Measurements from ENCODE around the gene GRIA1.

Gene GRIA1

DNA sequence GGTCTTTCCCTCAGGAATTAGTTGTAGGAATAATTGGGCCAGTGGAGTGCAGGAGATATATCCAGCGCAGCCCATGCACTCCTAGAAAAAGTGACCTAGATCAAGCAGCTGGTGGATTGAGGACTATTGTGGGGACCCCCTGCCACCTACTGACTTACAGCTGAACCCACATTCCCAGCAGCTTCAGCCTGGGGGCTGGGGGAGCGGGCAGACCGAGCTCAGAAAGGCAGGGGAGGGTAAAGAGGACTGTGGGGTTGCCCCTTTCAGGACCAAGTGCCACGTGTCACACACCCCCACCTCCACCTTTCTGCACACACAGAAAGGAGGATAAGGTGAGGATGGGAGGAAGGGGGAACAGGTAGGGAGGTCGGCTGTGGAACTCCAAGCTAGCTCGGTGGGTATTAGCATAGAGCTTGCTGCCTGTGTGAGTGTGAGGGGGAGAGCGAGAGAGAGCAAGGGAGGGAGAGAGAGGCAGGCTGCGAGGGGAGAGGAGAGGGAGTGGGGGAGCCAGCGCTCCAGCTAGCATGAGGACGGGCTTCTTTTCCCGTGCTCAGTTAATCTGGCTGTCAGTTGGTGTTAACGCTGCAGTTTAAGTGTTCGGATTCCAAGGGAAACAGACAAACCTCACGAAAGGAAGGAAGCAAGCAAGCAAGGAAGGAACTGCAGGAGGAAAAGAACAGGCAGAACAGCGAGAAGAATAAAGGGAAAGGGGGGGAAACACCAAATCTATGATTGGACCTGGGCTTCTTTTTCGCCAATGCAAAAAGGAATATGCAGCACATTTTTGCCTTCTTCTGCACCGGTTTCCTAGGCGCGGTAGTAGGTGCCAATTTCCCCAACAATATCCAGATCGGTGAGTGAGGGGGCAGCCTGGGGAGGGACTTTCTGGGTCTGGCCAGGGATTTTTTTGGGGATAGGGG, at the start of gene GRIA1:
GRIA1 (plus strand) TSS at position 553 of the 920 bp plus-strand sequence.
- no peak for FAIRE-seq

DNA sequence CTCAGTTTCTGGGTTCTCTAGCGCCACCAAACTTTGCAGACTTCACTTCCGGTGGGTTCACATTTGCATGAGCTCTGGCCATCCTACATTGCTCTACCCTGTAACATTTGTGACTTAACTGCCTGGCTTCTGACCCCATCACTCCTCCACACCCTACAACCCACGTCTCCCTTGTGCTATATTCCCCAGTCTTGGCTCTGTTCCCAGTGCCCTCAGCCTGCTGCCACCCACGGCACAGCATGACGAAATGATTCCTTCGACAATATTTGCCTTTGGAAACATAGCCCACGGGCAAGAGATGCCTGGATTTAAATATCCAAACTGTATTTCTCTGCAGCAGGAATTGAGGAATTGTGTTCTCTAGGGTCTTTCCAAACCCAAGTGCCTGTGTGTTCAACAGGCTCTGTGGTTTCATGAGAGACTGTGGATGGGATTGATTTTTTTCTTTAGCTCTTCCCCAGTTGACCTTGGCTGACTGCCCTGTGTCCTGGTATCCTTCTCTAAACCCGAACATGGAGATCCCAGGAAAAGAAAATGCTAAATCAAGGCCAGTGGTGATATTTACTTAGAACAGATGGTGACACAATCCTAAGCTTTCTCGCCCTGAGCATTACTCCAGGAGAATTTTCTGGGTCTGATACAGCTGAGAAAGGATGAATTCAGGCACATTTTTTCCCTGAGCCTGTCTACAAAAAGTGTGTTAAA, 44.4 kb upstream of the GRIA1 start:
- FAIRE-seq = no peak

DNA sequence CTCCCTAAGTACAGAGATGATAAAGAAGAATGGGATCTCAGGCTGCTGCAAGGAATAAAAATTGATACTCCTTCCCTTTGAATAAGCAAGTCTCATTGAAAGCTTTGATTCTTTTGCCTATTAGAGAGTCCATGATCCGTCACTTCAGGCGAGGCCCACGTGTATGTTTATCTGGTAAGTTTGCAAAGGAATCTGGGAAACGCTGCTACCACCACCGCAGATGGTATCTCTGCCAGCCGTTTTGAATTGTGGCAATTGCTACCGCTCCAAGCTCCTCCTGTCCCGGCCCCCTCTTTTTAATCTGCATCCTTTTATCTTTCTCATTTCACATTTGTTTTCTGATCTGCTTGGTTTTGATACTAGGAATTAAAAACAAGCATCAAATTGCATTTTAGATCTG, 42.9 kb upstream of the GRIA1 start:
- no peak for FAIRE-seq

DNA sequence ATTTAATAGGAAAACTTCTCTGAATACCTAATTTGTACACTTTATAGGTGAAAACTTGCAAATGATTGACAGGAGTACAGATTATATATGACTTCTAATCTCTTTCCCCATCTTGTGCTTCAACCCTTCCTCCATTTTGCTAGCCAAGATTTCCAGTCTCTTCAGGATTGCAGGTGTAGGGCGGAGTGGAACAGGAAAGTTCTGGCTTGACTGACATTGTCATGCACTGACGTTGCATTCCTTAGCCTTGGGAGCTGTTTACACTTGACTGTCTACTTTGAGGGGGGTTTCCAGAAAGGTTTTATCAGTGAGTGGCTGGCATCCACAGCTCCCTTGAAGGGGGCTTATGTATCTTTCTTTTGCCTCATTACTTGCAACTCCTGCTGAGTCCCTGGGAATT, 34.1 kb upstream of the GRIA1 start:
- no peak for FAIRE-seq

DNA sequence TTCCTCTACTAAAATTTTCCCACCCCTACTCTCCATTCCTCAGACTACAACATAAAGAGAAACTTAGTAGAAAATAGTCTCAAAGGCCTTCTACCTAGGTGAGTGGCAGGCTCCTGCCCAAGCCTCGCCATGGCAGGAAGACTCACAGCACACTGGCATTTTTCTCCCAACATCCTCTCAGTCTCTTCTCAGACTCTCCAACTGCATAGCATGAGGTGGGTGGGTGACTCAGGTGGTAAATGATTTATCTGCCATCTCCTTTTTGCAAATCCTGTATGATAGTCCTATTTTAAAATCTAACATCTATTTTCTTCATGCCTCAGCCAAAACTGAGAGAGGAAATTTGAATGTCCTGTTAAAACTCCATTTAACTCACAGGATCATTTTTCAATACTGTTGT, 33.5 kb upstream of the GRIA1 start:
- no peak for FAIRE-seq

DNA sequence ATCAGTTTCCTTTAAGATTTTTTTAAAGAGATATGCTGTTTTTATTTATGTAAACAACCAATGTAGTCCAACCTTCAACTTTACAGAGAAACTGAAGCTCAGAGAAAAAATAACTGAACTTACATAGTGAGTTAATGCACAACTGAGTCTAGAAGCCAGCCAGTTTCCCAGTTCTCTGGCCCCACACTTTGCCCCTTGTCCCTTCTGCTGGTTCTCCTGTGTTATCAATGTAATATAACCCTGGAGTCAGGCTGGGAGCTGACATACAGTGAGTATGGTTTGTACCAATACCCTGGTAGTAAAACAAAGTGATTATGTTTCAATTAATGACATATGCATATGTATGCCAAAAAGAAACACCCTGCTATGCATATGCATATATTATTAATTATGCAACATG, 32.2 kb upstream of the GRIA1 start:
- no peak for FAIRE-seq

DNA sequence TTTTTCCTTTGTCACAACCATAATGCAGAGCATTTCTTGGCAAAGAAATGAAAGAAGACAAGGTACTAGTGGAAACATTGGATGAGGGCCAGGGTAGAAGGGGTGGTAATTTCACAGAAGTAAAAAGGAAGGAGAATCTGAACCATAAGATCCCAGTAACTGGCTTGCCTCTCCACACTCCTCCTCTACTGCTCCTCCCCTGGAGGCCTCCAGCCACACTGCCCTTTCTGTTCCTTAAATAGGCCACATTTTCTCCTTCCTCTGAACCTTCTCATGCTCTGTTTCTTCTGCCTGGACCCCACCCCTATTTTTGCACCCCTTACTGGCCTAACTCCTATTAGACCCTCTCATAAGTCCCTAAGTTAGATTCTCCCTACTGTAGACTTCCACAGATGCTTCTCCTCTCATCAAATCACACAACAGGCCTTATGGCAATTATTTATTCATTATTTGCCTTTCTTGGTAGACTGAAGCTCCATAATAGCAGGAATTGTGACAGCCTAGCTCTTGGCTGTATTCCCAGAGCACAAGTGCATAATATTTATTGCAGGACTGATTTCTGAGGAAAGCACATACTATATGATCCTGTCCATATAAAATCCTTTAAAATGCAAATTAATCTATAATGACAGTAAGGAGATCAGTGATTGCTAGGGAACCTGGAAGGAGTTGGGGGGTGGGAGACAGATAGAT, 31.3 kb upstream of the GRIA1 start:
- FAIRE-seq = no peak

DNA sequence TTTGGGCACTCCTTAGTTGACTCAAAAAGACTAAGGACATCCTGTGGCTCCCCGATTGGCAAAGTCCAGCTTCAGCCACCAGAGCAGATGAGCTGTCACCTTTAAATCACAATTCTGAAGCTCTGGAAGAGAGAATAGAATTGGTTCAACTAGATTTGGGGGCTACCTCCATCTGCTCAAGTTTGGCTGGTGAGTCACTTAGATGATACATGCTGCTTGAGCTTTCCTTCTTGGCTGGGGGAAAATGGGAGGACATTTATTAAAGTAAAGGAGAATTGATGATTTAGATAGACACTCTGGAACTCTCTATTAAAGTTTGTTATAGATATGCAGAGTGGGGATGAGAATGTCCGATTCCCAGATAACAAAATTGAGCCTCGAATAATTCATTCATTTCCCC, 30.0 kb upstream of the GRIA1 start:
- no peak for FAIRE-seq

DNA sequence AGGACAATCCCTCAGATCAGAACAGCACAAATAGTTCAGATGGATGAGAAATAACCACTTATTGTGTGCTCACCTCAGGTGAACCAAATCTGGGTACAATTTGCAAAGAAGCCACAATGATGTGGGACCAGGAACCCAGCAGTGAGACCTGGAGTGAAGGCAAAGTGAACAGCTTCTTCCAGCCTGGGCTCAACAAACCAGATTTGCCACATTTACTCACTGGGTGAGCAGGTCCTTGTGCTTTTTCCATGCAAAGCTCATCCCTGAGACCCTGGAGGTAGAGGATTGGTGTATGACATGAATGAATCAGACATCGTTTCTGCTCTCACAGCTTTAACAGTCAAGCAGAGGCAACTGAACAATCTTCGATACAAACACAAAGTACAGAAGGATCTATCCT, 29.1 kb upstream of the GRIA1 start:
- FAIRE-seq = no peak

DNA sequence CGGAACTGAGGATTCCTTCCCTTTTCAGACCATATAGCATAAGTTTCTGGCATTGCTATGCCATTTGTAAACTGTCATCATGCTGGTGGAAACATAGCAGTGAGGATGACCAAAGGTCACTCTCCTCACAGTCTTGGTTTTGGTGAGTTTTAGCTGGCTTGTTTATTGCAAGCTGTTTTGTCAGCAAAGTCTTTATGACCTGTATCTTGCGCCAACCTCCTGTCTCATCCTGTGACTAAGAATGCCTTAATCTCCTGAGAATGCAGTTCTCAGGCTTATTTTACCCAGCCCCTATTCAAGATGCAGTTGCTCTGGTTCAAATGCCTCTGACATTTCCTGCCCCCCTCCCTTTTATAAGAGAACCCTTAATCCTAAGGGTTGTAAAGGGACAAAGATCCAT, 26.7 kb upstream of the GRIA1 start:
- FAIRE-seq = no peak

DNA sequence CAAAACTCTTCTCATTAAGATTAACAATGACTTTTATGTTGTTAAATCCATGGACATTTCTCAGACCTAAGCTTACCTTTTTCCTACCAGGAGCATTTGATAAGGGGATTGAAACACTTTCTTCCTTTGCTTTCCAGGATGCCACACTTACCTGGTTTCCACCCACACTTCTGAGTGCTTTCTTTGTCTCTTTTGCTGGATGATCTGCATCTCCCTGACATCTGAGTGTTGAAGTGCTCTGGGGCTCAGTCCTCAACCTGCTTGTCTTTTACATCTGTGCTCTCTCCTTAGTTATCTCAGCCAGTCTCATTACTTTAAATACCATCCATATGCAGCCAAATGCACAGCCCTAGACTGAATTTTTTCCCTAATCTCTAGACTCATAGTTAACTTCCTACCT, 22.9 kb upstream of the GRIA1 start:
- FAIRE-seq = no peak

DNA sequence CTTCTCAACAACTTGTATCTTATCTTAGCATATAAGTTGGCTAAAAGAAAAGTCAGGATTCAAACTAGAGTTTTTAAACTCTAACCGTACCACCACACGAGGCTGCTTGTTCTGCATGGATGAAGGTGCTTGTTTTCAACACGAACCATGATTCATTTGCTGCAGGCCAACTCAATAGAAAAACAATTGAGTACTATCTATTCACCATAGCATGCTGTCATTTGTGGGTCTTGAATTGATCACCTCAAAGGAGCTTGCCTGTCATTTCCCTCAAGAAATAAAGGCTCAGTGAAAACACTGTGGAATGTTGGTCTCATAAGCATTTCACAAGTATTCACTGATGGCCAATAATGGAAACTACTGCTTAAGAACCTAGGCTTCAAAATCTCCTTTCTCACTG, 21.0 kb upstream of the GRIA1 start:
- no peak for FAIRE-seq

DNA sequence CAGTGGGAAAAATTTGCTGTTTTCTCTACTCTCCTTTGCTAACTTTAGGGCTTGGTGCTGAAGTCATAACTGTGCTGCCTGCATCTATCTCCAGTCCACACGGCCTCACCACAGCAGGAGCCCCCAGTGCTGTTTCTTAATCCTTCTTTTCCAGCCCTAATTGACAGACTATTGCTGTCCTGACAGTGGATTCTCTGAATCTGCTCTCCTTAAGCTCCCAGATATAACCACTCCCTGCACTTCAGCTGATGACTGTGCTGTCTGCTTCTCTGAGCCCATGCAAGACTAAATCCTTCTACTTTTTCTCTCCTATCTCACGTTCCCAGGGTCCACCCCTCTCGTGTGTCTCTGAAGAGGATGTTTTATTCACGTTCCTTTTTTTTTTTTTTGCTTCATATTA, 19.7 kb upstream of the GRIA1 start:
- no peak for FAIRE-seq

DNA sequence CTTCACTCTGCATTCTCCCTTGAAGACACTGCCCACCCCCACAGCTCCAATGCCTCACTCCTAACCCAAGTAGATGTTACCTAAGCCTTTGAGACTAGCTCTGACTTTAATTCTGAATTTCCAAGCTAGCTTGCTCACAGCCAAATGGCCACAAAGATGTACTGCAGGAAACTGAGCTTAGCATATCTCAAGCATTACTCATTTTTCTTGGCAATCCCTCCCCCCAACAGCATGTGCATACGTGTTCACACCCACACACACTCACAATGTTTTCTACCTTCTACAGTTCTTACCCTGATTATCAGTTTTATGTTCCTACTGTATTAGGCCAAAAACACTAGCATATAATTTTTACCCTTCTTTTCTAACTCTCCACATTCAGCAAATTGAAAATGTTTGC, 13.7 kb upstream of the GRIA1 start:
- no peak for FAIRE-seq

DNA sequence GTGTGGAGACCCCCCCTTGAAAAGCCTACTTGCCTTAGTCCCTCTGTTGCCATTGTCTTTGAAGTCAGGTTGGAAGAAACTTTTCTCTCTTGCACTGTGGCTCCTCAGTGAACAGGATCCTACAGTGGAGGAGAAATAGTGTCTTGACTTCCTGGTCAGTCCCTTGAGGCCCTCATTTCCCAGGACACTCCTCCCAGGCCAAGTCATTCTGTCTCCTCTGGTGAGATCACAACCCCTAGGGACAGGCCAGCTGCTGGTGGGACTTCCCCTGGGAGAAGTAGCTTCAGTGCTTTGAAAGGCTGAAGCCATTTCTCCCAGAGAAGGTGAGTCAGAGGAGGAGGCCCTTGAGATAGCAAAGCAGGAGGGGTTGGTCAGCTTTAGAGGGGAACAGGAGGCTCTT, 10.1 kb upstream of the GRIA1 start:
- FAIRE-seq = no peak

DNA sequence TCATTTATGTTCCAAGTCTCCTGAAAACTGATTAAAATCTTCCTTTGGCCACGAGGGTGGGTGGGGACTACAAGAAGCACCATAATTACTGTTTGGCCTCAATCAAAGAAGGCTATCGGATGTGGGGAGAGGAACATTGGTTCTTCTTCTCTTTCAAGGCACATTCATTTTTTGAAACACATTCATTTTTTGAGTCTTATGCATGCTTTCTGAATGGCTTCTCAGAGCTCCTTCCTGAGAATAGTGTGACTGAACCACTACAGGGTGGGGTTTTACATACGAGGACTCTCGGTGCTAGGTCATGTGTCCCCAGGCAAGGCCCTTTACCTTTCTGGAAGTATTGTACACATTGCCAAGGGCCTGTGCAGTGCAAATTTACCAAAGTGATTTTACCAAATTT, 7.0 kb upstream of the GRIA1 start:
- FAIRE-seq = no peak

DNA sequence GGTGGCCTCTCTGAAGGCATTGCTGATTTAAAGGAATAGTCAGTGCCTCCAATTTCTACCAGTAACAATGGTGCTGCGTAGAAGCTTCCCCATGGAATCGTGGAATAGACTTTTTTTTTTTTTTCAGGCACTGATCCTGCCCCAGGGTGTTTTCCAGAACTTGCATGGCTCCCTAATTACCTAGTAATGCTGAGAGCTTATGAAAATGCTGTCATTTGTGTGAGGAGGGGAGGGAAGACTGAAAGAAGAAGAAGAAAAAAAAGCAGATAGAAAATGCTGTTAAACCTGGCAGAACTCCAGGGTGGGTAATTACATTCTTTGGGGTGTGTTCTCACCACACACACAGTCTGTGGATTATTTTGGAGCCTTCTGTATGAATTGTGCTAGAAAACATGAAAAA, 4.8 kb upstream of the GRIA1 start:
- no peak for FAIRE-seq

DNA sequence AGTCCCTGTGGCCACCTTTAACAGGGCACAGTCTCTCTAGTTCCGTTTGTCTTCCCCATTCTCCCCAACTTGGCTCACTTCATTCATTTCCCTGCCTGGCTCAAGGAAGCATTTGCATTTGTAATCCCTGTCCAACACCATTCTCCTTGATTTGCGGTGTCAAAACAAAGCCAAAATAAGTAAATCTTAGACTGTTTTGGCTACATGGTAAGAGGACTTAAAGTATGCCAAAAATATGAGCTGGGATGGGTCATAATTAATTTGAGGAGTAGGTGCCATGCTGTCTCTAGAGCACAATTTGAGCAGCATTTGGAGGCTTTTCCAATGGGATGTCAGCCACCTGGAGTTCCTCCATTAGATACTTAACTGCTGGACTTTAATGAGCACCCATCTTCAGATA, 3.7 kb upstream of the GRIA1 start:
- FAIRE-seq = no peak

DNA sequence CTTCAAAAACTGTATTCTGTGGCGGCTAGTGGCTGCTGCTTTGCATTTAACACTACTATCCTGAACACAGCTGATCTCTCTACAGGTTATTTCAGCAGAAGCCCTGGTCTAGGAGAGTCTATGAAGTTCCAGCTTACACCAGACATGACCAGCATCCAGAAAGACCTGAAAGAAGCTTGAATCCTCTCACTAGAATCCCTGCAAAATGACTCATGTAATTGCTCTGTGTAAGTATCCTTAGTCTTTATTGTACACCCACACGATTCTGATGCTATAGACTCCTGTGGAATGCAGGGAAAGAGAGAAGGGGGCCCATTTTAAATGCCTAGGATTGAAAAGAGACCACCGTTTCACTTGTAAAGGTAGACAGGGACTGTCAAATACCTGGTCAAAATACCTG, 859 bp upstream of the GRIA1 start:
- no peak for FAIRE-seq

DNA sequence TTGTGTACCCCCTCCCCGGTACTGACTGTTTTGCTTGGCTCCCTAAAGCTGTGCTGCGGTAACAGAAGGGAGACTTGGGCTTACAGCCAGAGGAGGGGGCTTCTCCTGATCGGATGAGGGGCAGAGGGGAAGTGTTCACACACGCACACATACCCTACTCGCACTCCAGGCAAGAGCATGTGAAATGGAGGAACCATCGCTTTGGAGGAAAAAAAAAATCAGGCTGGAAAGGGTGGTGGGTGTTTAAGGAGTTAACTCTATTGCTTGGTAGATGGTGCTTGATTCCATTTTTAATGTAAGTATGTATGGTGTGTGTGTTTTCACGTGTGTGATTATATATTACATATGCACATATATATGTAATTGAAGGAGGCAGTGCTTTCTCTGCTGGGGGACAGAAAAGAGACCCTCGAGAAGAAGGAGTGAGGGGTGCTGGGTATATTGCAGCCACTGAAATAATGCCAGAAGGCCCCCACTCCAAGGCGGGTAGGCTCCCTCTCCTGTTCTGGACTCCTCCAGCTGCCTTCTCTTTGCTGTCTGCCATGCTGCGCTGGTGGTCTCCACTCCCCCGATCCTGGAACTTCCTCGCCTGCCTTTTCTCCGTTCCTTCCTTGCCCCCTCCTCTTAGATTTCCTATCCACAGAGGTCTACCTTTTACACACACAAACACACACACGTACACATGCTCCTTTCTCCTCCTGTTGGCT, 721 bp downstream of the GRIA1 start:
- no peak for FAIRE-seq

DNA sequence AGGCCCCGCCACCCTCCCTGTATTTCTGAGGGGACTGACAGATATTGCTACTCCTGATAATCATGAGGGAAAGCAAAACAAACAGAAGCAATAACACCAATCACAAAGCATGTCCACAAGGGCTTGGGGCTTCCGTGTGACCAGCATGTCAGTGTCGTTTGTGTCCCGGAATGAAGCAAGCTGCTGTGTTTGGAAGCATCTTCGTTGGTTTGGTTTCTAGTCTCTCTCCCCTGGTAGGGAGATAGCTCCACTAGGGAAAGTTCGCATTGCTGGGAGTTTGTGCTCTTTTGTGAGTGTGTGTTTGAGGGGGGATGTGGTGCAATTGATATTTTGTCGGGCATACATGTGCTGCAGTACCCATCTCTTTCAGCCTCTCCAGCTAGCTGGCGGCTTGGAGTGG, 1.4 kb downstream of the GRIA1 start:
- FAIRE-seq = no peak

DNA sequence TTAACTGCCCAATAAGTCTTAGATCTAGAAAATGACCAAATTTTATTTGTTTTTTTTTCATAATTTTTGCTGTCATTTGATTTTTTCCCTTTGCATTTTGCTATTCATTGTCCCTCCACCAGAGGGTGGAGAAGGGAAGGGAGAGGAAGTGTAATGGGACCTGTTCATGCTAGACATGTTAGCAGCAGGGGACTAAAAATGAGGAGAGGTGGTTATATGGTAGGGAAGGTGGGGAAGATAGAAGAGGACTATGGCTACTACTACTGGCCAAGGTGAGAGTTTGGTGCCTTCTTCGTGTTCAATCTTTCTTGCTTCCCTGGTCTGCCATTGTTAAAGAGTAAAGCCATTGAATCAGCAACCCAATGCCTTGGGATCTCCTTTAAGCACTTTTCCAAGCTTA, 6.4 kb downstream of the GRIA1 start:
- FAIRE-seq = no peak

DNA sequence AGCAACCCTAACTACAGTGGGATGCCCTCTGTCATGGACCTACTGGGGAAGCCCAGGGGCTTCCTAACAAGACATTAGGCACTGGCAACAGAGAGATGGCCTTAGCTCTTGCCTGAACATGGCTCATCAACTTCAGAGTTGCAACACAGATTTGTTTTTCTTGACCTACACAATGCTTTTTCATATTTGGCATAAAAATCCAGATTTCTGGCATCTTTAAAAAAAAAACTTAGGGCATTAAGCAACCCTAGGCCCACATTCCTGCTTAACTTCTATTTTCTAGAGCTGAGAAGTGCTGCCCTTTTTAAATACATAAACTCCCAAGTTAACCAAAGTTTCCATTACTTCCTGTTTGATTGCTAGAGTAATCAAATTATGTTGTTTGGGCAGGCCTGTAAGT, 8.0 kb downstream of the GRIA1 start:
- FAIRE-seq = no peak
